ENCODE measurements around the gene C1orf122. TPM values are rescaled to one million over a fixed set of nuclear protein-coding genes. Genes with fewer than 3 reads are reported as not detected.

C1orf122 gene
- total RNA-seq, 1 donor = 11.6 TPM

GRCh38 chr1:37794372-37795339 is 12.9 kb upstream of the C1orf122 start:
- H3K4me1 ChIP-seq (ENCODE audit: insufficient read depth, low read length) = no peaks in the 10 kb centered on the region
- peak; percentile 88 for DNase-seq (ENCODE audit: insufficient read length, low spot score, missing footprints)
- H3K27me3 ChIP-seq (ENCODE audit: insufficient read depth, low read length) = peaks cover 22% of the 10 kb centered on the region
- no peak overlapping the region for H2AFZ ChIP-seq (ENCODE audit: low read length)
- H3K79me2 ChIP-seq (ENCODE audit: insufficient read depth, low read length) = no peaks in the 10 kb centered on the region
- TF ChIP-seq, protein P1, sequence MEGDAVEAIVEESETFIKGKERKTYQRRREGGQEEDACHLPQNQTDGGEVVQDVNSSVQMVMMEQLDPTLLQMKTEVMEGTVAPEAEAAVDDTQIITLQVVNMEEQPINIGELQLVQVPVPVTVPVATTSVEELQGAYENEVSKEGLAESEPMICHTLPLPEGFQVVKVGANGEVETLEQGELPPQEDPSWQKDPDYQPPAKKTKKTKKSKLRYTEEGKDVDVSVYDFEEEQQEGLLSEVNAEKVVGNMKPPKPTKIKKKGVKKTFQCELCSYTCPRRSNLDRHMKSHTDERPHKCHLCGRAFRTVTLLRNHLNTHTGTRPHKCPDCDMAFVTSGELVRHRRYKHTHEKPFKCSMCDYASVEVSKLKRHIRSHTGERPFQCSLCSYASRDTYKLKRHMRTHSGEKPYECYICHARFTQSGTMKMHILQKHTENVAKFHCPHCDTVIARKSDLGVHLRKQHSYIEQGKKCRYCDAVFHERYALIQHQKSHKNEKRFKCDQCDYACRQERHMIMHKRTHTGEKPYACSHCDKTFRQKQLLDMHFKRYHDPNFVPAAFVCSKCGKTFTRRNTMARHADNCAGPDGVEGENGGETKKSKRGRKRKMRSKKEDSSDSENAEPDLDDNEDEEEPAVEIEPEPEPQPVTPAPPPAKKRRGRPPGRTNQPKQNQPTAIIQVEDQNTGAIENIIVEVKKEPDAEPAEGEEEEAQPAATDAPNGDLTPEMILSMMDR (IDR thresholded peaks at IDR 0.05; ENCODE audit: extremely low read depth, low read depth, low read length) = no peak
- H3K9me3 ChIP-seq (ENCODE audit: low read depth, low read length) = no peaks in the 10 kb centered on the region
- no peaks in the 10 kb centered on the region for H3K36me3 ChIP-seq (ENCODE audit: insufficient read depth, low read length)
- H4K20me1 ChIP-seq (ENCODE audit: insufficient read depth, low read length) = peaks cover 8% of the 10 kb centered on the region
- no peak overlapping the region for H3K4me3 ChIP-seq (ENCODE audit: insufficient read depth, low read length)
- H3K4me2 ChIP-seq (ENCODE audit: insufficient read depth, low read length) = no peak overlapping the region
- H3K27ac ChIP-seq (ENCODE audit: low read depth, low read length) = no peak overlapping the region

- Histone ChIP-seq H3K4me3 (ENCODE audit: insufficient read depth, low read length) (no peak overlapping the region), H2AFZ (ENCODE audit: low read length) (no peak overlapping the region)
- peak; percentile 97 for DNase-seq (ENCODE audit: insufficient read length, low spot score, missing footprints)
Measured at GRCh38 chr1:37795340-37796125, 12.1 kb upstream of the C1orf122 start.

DNA sequence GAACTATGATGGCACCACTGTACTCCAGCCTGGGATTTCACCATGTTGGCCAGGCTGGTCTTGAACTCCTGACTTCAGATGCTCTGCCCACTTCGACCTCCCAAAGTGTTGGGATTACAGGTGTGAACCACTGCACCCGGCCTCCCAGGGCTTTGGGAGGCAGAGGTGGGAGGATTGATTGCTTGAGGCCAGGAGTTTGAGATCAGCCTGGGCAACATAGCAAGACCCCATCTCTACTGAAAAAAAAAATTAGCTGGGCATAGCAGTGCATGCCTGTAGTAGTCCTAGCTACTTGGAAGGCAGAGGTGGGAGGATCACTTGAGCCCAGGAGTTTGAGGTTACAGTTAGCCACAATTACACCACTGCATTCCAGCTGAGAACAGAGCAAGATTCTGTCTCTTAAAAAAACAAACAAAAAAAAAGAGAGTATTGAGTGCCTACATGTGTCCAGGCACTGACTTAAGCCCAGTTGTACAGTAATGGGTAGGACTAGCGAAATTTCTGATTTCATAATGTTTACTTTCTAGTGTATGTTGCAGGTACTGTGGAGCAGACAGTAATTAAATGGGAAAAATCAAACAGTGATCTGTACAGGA is 9.7 kb upstream of the C1orf122 start:
- Histone ChIP-seq H3K27ac (ENCODE audit: low read depth, low read length) (no peak overlapping the region), H3K4me3 (ENCODE audit: insufficient read depth, low read length) (no peak overlapping the region), H3K79me2 (ENCODE audit: insufficient read depth, low read length) (no peaks in the 10 kb centered on the region), H3K4me2 (ENCODE audit: insufficient read depth, low read length) (no peak overlapping the region), H2AFZ (ENCODE audit: low read length) (no peak overlapping the region), H3K27me3 (ENCODE audit: insufficient read depth, low read length) (peaks cover 10% of the 10 kb centered on the region), H3K9me3 (ENCODE audit: low read depth, low read length) (no peaks in the 10 kb centered on the region), H3K4me1 (ENCODE audit: insufficient read depth, low read length) (no peaks in the 10 kb centered on the region), H4K20me1 (ENCODE audit: insufficient read depth, low read length) (peaks cover 10% of the 10 kb centered on the region), H3K36me3 (ENCODE audit: insufficient read depth, low read length) (peaks cover 11% of the 10 kb centered on the region)
- TF ChIP-seq, protein P1 (IDR thresholded peaks at IDR 0.05; ENCODE audit: extremely low read depth, low read depth, low read length) = no peak
- peak; percentile 94 for DNase-seq (ENCODE audit: insufficient read length, low spot score, missing footprints)

More at GRCh38 chr1:37795340-37796125, 12.1 kb upstream of the C1orf122 start:
- H3K27me3 ChIP-seq (ENCODE audit: insufficient read depth, low read length) = peaks cover 22% of the 10 kb centered on the region
- H3K79me2 ChIP-seq (ENCODE audit: insufficient read depth, low read length) = no peaks in the 10 kb centered on the region
- no peak overlapping the region for H3K27ac ChIP-seq (ENCODE audit: low read depth, low read length)
- H4K20me1 ChIP-seq (ENCODE audit: insufficient read depth, low read length) = peaks cover 8% of the 10 kb centered on the region
- H3K4me1 ChIP-seq (ENCODE audit: insufficient read depth, low read length) = no peaks in the 10 kb centered on the region
- H3K4me2 ChIP-seq (ENCODE audit: insufficient read depth, low read length) = no peak overlapping the region
- no peaks in the 10 kb centered on the region for H3K36me3 ChIP-seq (ENCODE audit: insufficient read depth, low read length)
- no peaks in the 10 kb centered on the region for H3K9me3 ChIP-seq (ENCODE audit: low read depth, low read length)
- TF ChIP-seq, protein P1 (IDR thresholded peaks at IDR 0.05; ENCODE audit: extremely low read depth, low read depth, low read length) = no peak

Data from osteoblast (primary cell).